ENCODE data around the gene IFIT3.

Gene IFIT3

DNA sequence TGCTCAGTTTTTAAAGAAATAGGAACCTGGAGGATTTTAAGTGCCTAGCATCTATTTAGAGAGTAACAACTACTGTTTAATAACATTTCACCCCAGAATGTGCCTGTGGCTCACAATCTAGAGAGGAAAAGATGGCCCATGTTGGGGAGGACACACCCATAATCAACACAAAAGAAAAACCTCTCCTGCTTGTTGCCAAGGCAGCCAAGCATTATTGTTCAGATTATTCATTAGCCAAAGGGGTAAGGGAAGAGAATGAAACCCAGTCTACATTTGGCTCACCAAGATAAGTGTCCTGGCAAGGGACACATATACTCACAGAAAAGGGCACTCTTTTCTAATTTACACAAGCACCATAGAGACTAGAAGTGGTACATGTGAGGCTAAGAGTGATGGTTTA lies 32.4 kb downstream of the IFIT3 start:
- DNase-seq (ENCODE audit: low read depth): no peak

DNA sequence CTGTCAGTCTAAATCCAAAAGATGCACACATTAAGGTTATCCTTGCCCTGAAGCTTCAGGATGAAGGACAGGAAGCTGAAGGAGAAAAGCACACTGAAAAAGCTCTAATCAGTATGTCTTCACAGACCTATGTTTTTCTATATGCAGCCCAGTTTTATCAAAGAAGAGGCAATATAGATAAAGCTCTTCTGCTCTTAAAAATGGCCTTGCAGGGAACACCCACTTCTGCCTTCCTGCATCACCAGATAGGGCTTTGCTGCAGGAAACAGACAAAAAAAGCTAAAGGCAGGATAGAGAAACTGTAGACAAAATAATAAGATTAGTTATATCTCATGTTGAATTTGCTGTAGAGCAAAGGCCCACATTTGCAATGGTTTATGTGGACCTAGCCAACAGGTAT lies 35.1 kb downstream of the IFIT3 start:
- DNase-seq (ENCODE audit: low read depth): no peak

DNA sequence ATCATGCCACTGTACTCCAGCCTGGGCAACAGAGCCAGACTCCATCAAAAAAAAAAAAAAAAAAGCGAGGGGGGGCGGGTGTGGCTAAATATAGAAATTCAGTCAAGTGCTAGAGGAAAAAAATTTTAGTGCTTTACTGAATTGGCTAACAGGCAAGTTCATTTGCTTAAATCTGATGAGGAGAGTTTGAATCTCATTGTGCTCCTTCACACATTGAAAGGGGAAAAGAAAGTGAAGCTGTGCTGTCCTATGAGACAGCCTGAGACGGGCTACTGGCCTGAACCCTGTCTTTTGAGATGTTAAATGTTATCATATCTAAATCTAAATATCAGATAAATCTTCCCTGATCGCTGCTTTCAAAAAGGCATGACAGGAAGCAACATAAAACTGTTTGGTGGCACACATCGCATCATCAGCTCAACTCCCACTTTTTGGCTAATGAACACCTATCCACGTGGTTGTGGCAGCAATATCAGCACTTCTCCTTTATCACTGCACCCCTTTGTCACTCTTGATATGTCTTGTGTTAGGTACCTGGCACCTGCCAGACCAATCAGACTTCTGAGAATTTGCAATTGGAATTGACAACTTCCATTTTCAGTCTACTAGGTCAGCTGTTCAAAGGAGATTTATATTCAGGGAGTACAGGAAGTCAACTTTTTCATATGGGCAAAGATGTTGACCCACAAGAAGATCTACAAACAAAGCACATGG lies 36.1 kb downstream of the IFIT3 start:
- DNase-seq (ENCODE audit: low read depth): no peak

DNA sequence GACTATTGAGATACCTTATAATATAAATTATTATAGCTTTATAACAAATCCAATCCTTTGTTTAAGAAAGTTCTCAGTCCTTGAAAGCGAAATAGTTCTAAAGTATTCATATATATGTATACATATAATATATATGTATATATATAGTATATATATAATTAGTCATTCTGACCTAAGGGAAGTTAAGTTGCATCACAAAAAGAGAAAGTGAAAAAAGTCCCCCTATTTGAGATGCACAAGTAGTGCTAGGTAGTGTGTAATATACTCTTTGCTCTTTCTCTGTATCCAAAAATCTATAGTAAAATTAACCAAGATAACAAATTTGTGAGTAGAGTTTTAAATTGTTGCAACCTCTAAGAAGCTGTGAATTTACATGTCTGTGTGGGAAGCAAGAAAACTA lies 36.7 kb downstream of the IFIT3 start:
- no peak for DNase-seq (ENCODE audit: low read depth)

DNA sequence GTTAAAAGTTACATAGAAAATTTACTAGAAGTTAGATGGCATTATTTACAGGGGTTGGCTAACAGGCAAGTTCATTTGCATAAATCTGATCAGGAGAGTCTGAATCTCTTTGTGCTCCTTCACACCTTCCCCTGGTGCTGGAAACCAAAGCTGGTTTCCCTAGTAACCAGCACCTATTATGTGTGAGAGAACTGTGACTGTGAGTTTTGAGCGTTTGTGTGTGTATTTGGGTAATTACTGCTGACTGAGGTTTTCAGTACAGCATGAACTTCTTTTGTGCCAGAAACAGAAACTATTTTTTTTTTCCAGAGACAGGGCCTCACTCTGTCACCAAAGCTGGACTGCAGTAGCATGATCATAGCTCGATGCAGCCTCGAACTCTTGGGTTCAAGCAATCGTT lies 39.7 kb downstream of the IFIT3 start:
- no peak for DNase-seq (ENCODE audit: low read depth)

DNA sequence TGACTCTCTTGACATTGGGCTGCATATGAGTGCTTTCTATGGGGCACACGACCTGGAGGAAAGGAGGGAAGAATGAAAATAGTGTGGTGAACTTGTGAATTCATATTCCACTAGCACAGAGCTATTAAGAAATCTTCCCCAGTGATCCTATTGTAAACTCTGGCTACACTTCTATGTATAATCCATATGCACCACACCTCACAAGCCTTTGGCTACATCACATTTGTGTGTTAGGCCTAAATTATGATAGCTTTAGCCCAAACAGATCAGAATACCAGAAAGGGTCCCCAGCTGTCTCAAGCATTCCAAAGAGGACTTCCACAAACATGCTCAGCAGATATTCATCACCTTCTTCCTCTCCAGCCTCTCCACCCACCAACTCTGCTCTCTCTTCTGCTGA lies 40.3 kb downstream of the IFIT3 start:
- no peak for DNase-seq (ENCODE audit: low read depth)

DNA sequence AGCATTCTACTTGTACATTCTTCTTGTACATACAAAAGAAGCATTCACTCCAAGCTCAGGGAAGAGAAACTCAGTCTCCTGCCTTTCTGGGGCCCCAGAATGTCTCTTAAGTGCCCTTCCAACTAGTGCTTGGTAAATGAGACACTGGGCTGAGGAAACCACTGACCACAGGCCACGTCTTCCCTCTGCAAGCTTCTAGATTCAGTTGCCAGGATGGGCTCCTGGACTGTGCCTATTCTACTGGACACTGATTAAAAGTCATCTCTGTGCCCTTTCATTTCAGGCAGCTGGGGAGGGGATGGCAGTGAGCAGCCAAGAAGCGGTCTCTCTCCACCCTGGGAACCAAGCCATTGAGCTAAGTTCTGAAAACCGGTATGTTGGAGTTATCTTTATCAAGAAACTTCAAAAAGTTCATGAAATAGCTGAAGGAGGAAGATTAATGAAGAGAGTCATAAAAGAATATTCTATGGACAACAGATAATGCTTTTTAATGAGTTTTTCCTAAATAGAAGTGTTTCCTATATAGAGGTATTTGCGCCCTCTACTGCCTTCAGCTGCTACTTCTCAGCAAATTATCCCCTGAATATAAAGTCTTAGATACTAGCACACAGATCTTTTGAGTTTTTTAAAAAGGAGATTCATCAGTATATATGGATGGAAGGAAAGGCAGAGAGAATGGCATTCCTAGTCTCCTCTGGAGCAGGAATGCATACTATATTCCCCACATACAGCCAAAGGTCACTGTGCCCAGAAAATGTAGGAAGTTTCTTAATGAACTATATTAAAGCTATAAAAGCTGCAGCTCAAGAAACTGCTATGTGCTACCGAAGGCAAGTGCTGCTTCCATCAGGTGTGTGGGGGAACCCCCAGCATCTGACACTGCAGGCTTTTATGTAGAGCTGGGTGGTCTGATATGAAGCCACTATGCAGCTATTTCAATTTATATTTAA lies 41.6 kb downstream of the IFIT3 start:
- DNase-seq (ENCODE audit: low read depth): no peak

DNA sequence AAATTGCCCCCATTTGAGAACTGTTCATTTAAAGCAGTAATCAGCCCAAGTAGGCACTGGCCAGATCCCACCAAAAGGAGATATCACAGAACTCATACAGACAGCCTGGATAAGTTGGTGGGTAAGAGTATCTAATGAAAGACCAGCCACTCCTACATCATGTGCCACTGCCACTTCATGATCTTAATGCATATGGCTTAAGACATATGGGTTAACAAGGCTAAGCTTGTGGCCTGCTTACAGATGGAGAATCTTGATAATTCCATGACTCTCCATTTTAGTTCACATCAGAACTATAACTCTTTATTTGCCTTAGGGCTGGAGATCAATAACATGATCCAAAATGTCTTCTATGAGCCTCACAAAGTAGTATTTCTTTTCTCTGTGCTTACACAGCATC lies 43.3 kb downstream of the IFIT3 start:
- DNase-seq (ENCODE audit: low read depth): no peak

DNA sequence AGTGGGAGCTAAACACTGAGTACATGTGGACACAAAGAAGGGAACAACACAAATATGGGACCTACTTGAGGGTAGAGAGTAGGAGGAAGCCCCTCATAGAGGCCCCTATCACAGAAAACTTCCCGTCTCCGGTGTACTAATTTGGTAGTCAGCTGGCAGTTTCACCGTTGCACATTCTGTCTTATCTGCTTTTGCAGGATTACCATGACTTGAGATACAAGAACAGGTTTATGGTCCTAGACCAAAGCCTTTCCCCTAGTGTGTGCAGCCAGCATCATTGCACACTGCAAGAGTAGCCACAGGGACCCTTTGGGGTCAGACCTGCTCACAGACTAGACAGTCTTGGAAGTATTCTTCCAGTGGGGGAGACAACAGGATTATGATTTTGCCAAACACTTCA lies 44.2 kb downstream of the IFIT3 start:
- no peak for DNase-seq (ENCODE audit: low read depth)

DNA sequence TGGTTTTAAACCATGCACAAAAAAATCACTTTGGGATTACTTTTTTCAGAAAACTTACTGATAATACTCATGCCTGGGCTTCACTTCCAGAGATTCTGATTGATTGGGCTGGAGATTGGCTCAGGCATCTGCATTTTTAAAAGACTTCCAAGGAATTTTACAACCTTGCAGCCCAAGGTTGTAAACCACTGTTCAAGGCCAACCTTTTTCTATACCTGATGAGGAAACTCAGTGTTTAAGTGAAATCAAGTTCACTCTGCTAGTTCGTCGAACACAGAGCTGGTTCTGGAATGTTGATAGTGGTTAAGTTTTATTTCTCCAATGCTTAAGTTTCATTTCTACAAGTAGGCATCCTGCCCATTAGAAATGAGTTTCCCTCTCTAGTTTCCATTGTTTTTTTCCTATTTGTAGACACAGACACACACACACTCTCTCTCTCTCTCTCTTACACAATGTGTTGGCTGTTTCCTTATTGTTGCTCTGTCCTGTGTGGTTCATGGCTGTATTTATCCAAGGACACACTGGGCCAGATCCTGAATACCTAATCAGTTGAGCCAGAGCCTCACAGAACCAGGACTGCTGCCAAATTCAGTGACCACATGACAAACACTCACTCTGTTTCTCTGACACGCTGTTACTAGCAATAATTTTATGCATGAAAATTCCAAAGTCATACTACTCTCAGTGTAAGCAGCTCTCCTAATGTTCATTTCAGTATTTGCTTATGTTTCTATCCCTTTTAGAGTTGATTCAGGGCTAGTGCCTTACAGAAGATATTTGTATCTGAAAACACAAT lies 46.3 kb downstream of the IFIT3 start:
- no peak for DNase-seq (ENCODE audit: low read depth)

DNA sequence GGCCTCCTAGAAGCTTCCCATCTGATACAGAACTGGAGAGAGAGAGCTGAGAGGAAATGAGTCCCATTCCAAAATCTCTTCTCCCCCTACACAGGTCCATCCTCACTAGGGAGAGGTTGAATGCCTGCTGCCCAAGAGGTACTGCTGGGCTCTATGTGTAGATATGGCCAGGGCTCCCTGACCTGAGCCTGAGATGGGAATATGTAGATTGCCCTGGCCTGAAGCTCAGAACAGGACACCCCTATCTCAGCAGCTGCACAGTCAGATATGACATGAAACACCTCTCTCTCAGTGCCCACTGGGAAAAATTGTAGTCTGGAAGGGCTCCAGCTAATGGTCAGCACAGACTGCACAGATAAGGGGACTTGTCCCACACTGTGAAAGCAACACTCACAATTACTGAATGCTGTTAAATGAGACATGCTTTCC lies 46.9 kb downstream of the IFIT3 start:
- DNase-seq (ENCODE audit: low read depth): no peak

DNA sequence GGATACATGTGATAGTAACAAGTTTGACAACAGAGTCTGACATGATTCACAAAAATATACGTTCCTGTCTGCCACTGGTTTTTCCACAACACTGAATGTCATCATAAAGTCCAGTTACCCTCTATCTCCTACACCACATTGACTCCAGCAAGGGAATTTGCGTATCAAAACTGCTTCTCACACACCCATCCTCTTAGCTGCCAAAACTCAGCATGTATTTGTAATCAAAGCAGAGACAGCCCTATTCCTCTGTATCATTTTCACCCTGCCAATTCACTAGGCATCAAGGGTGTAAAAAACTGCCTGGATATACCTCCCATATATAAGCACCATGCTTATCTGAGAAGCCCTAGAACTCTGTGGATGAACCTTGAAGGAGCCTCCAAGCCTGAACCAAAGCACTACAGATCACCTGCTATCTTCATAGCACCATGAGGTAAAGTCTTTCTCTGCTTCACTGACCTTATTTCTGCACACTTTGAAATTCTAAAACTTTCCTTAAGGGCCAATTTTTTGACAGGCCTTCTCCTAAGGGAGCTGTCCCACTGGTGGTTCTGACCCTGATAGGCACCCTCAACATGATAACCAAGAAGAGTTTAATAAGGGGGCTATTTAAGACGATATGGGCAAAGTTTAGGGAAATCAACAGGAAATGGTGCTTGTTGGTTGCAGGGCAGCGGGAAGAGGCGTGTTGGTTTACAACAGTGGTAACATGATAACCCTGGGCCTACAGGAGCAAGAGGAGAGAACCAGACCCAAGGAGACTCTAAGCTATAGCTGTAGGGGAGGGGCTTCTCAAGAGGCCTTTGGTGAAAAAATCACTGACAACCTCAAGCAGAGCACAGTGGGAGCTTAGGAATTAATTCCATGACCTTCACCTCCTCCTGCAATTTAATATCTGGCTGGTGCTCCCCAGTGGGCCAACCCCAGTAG lies 50.2 kb downstream of the IFIT3 start, which contains the start of gene IFIT1B:
Gene IFIT1B (plus strand): TSS at position 352 of the 933 bp plus-strand sequence. CDS start 80 bp downstream, at position 432.
- no peak for DNase-seq (ENCODE audit: low read depth)

DNA sequence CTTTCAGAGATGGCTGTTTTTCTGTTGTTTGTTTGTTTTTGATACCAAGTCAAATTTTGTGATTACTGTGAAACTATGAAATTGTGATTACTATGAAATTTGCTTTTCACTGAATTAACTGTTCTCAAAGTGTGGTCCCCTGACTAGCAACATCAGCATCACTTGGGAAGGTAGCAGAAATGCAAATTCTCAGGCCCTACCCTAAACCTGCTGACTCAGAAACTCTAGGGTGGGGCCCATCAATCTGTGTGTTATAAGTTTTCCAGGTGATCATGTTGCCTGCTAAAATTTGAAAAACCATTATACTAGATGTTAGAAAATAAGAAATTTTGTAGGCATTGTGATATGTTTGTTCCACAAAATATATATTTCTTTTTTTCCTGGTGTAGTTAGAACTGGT lies 51.3 kb downstream of the IFIT3 start:
- no peak for DNase-seq (ENCODE audit: low read depth)

DNA sequence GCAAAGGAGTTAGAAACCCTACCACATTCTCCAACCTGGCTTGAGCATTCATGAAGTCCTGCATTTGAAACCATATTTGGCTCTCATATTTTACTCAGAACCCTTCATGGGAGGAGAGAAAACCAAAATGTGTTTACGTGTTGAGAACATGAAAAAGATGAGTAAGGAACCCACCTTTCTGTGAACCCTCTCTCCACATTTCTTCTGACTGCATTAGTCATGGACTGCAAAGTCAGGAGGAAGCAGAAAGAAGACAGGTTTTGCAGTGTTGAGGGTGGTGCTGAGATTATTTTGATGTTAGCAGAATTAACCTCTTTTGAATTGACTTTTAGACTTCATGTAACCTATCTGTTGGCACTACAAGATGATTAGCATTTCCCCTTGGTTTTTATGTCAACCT lies 55.0 kb downstream of the IFIT3 start:
- DNase-seq (ENCODE audit: low read depth): no peak

DNA sequence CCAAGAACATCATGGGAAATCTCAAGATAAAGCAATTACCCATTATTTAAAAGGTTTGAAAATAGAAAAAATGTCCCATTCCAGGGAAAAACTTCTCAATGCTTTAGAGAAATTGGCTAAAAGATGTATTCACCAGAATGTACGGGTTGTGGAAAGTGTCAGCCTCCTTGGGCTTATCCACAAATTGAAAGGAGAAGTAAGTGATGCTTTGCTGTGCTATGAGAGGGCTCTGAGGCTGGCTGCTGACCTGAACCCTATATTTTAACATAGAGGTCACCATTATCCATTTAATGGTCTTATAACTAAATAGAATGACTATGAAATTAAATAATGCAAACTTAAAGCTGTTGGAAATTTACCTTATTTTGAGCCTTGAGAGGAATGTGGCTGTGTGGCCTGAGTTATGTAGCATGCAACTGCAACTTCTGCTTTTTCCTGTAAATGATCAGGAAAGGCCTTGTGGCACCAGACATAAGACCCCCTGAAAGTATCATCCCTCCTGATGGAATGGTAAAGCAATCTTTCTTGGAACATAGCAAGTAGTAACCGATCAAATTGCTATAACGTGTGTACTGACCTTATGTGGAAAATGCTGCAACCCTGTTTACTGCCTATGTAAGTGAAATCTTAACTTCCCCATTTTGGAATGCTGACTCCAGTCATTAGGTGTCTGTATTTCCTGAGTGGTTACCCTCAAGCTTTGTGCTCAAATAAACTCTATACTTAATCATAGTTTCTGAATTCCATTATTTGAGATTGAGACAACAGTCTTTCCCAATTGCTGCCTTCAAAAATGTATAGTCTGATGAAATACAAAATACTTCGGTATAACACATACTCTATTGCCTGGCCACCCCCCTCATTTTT lies 56.9 kb downstream of the IFIT3 start:
- DNase-seq (ENCODE audit: low read depth): no peak

DNA sequence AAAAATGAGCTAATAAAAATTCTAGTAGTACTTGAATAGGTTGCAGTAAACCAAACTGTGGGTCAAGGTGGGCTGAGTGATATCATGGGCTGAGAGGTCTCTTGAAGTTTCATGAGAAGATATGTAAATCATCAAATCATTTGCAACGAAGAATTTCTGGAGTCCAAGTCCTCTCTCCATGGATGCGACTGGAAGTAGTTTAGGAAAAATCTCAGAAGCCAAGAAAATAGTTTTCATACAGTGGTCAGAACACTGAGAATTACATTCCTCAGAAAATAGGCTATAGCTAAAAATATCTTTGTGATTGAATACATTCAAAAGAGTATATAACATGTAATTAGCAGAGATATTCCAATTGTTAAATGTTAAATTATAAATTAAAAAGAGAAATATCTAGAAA lies 61.0 kb downstream of the IFIT3 start:
- no peak for DNase-seq (ENCODE audit: low read depth)

DNA sequence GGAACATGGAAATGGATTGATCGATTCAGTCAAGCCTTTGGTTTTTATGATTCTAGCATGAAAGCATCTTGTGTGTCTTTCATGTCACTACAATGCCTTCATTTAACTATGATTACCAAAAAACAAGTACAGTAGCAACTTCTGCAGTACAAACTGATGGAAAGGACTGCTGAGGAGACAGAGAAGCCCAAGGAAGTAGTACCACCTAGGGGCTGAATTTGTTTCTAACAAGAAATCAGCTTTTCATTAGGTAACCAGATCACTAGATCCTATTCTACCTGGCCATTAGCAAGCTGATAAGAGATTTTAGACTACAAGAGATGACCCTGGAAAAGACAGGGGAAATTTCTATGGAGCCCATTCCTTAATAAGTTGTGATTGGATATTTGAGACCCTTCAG lies 61.5 kb downstream of the IFIT3 start:
- DNase-seq (ENCODE audit: low read depth): no peak

All from activated gamma-delta T cell treated with anti-CD3 and anti-CD28 coated beads, Interleukin-2, amount 50 U/mL, for 16 hours (primary cell).